HepG2 (cell line): Measurements from ENCODE around the gene CEBPA. TPM values are rescaled to one million over a fixed set of nuclear protein-coding genes. Genes with fewer than 3 reads are reported as not detected.

Experiments
- ARID4A ChIP-seq: sonication (generic); formaldehyde crosslinking; IDR thresholded peaks from 2 replicates; pipeline ENCODE4 v1.5.0; 2020; ENCODE audit warnings: mild to moderate bottlenecking, missing genetic modification reagents, borderline replicate concordance
- HCFC1 ChIP-seq: fragments of 150-350 bp; IDR thresholded peaks from 2 replicates; pipeline ENCODE4 v1.6.1; 2014; ENCODE audit warnings: low read depth, low read length
- HNF4G ChIP-seq, 2 experiments: sonication (generic) in 1 of 2; formaldehyde crosslinking in 1 of 2; IDR thresholded peaks; 2 replicates each; pipeline versions ENCODE4 v1.4.0 to v1.6.1; 2011 to 2020; ENCODE audit warnings: borderline replicate concordance in 2 of 2, low read depth in 2 of 2, mild to moderate bottlenecking in 2 of 2, low read length in 1 of 2, missing genetic modification reagents in 1 of 2, moderate library complexity in 1 of 2
- RARA ChIP-seq: IDR thresholded peaks from 2 replicates; pipeline ENCODE4 v1.6.1; 2016; ENCODE audit warnings: missing genetic modification reagents, missing compliant biosample characterization
- ZBTB39 ChIP-seq: sonication (generic); formaldehyde crosslinking; IDR thresholded peaks from 2 replicates; pipeline ENCODE4 v1.5.0; 2020; ENCODE audit warnings: missing genetic modification reagents
- polyA plus RNA-seq, 8 experiments: library from polyadenylated mRNA; depleted of rRNA in 3 of 8; stranded (reverse) in 7 of 8; unstranded in 1 of 8; fragments of >200 nt; fragmentation: Illumina TruSeq in 4 of 8; extraction: Trizol in 4 of 8; gene quantifications; 2 replicates each; pipeline versions ENCODE4 v1.2.1 to v1.2.3, GENCODE V29; 2011 to 2016; ENCODE audit warnings: low read depth in 4 of 8, missing spikeins in 1 of 8, mixed read lengths in 1 of 8; ENCODE audit not compliant: insufficient read depth in 1 of 8
- total RNA-seq, 5 experiments: library from RNA; depleted of rRNA; stranded (reverse); fragments of >200 nt; fragmentation: Illumina TruSeq; extraction: Trizol; gene quantifications; 2 replicates each; pipeline ENCODE4 v1.2.3, GENCODE V29; 2016; ENCODE audit warnings: low read depth in 1 of 5
- TF ChIP-seq, protein P1 (sequence below): sonication (generic); formaldehyde crosslinking; IDR thresholded peaks from 2 replicates; pipeline ENCODE4 v1.4.0; 2020; ENCODE audit warnings: missing genetic modification reagents
- TF ChIP-seq, protein P2 (sequence below): sonication (generic); formaldehyde crosslinking; IDR thresholded peaks from 2 replicates; pipeline ENCODE4 v1.4.0; 2020; ENCODE audit warnings: missing genetic modification reagents

The CEBPA gene
- total and polyA plus RNA-seq, 2 of the 13 experiments (the other 11 are each of a cell fraction or from before 2014, with no cell fraction given) = 24.8 to 103 TPM

- TF ChIP-seq, protein P1, sequence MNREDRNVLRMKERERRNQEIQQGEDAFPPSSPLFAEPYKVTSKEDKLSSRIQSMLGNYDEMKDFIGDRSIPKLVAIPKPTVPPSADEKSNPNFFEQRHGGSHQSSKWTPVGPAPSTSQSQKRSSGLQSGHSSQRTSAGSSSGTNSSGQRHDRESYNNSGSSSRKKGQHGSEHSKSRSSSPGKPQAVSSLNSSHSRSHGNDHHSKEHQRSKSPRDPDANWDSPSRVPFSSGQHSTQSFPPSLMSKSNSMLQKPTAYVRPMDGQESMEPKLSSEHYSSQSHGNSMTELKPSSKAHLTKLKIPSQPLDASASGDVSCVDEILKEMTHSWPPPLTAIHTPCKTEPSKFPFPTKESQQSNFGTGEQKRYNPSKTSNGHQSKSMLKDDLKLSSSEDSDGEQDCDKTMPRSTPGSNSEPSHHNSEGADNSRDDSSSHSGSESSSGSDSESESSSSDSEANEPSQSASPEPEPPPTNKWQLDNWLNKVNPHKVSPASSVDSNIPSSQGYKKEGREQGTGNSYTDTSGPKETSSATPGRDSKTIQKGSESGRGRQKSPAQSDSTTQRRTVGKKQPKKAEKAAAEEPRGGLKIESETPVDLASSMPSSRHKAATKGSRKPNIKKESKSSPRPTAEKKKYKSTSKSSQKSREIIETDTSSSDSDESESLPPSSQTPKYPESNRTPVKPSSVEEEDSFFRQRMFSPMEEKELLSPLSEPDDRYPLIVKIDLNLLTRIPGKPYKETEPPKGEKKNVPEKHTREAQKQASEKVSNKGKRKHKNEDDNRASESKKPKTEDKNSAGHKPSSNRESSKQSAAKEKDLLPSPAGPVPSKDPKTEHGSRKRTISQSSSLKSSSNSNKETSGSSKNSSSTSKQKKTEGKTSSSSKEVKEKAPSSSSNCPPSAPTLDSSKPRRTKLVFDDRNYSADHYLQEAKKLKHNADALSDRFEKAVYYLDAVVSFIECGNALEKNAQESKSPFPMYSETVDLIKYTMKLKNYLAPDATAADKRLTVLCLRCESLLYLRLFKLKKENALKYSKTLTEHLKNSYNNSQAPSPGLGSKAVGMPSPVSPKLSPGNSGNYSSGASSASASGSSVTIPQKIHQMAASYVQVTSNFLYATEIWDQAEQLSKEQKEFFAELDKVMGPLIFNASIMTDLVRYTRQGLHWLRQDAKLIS (CRISPR knock-in tag) = no peak
- peak; percentile 70 for TF ChIP-seq RARA (CRISPR knock-in tag)
- TF ChIP-seq ARID4A (CRISPR knock-in tag) = peak; percentile 56; the same call in 1 of the 2 replicates
- no peak for TF ChIP-seq HNF4G (IDR thresholded peaks at IDR 0.05; ENCODE audit: borderline replicate concordance, low read depth, low read length)
- no peak for TF ChIP-seq HNF4G (CRISPR knock-in tag; IDR thresholded peaks at IDR 0.05; ENCODE audit: borderline replicate concordance, low read depth)
- TF ChIP-seq ZBTB39 (CRISPR knock-in tag) = no peak
- TF ChIP-seq HCFC1 = no peak
- TF ChIP-seq, protein P2, sequence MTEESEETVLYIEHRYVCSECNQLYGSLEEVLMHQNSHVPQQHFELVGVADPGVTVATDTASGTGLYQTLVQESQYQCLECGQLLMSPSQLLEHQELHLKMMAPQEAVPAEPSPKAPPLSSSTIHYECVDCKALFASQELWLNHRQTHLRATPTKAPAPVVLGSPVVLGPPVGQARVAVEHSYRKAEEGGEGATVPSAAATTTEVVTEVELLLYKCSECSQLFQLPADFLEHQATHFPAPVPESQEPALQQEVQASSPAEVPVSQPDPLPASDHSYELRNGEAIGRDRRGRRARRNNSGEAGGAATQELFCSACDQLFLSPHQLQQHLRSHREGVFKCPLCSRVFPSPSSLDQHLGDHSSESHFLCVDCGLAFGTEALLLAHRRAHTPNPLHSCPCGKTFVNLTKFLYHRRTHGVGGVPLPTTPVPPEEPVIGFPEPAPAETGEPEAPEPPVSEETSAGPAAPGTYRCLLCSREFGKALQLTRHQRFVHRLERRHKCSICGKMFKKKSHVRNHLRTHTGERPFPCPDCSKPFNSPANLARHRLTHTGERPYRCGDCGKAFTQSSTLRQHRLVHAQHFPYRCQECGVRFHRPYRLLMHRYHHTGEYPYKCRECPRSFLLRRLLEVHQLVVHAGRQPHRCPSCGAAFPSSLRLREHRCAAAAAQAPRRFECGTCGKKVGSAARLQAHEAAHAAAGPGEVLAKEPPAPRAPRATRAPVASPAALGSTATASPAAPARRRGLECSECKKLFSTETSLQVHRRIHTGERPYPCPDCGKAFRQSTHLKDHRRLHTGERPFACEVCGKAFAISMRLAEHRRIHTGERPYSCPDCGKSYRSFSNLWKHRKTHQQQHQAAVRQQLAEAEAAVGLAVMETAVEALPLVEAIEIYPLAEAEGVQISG (CRISPR knock-in tag) = no peak
Measured at GRCh38 chr19:33348301-33349010, 46.1 kb upstream of the CEBPA start (continued).
